WTC11 (cell line): ENCODE data around the gene DMRTA2.

Experiments
- ARID4B ChIP-seq: sonication (generic); formaldehyde crosslinking; IDR thresholded peaks from 2 replicates; pipeline ENCODE4 v1.8.0; 2023; ENCODE audit warnings: missing genetic modification reagents, mild to moderate bottlenecking, borderline replicate concordance
- ATF2 ChIP-seq: sonication (generic); formaldehyde crosslinking; IDR thresholded peaks from 2 replicates; pipeline ENCODE4 v1.8.1; 2022; ENCODE audit warnings: low read depth, missing genetic modification reagents, borderline replicate concordance
- CBFB ChIP-seq: sonication (generic); formaldehyde crosslinking; IDR thresholded peaks from 2 replicates; pipeline ENCODE4 v1.8.1; 2022; ENCODE audit warnings: mild to moderate bottlenecking, low read depth, missing genetic modification reagents
- CREB1 ChIP-seq: sonication (generic); formaldehyde crosslinking; IDR thresholded peaks from 2 replicates; pipeline ENCODE4 v1.8.0; 2023; ENCODE audit warnings: mild to moderate bottlenecking, missing genetic modification reagents
- CTCF ChIP-seq: fragments of 200-600 bp; IDR thresholded peaks from 2 replicates; pipeline ENCODE4 v1.8.0; 2022; ENCODE audit warnings: antibody characterized with exemption
- ESRRA ChIP-seq: sonication (generic); formaldehyde crosslinking; IDR thresholded peaks from 2 replicates; pipeline ENCODE4 v1.8.1; 2022; ENCODE audit warnings: mild to moderate bottlenecking, missing genetic modification reagents, borderline replicate concordance
- FOXP4 ChIP-seq: sonication (generic); formaldehyde crosslinking; IDR thresholded peaks from 2 replicates; pipeline ENCODE4 v1.8.0; 2022; ENCODE audit warnings: mild to moderate bottlenecking, missing genetic modification reagents
- GABPB1 ChIP-seq: sonication (generic); formaldehyde crosslinking; IDR thresholded peaks from 2 replicates; pipeline ENCODE4 v1.8.1; 2023; ENCODE audit warnings: mild to moderate bottlenecking, missing genetic modification reagents
- MYBL2 ChIP-seq: sonication (generic); formaldehyde crosslinking; IDR thresholded peaks from 2 replicates; pipeline ENCODE4 v1.8.1; 2023; ENCODE audit warnings: mild to moderate bottlenecking, moderate library complexity, missing genetic modification reagents
- NFE2L1 ChIP-seq: sonication (generic); formaldehyde crosslinking; IDR thresholded peaks from 2 replicates; pipeline ENCODE4 v1.8.1; 2023; ENCODE audit warnings: missing genetic modification reagents
- TP53 ChIP-seq: sonication (generic); formaldehyde crosslinking; IDR thresholded peaks from 2 replicates; pipeline ENCODE4 v1.8.1; 2023; ENCODE audit warnings: mild to moderate bottlenecking, missing genetic modification reagents
- USF1 ChIP-seq: sonication (generic); formaldehyde crosslinking; IDR thresholded peaks from 2 replicates; pipeline ENCODE4 v1.8.0; 2022; ENCODE audit warnings: mild to moderate bottlenecking, missing genetic modification reagents
- USF2 ChIP-seq: sonication (generic); formaldehyde crosslinking; IDR thresholded peaks from 2 replicates; pipeline ENCODE4 v1.8.1; 2023; ENCODE audit warnings: mild to moderate bottlenecking, missing genetic modification reagents, moderate library complexity
- ZNF232 ChIP-seq: sonication (generic); formaldehyde crosslinking; IDR thresholded peaks from 2 replicates; pipeline ENCODE4 v1.8.0; 2022; ENCODE audit warnings: mild to moderate bottlenecking, missing genetic modification reagents

GRCh38 chr1:50417946-50418599 lies 5.2 kb downstream of the DMRTA2 start:
- TF ChIP-seq CTCF (no peak), NFE2L1 (no peak), CBFB (CRISPR knock-in tag) (no peak), GABPB1 (CRISPR knock-in tag) (no peak), ZNF232 (CRISPR knock-in tag) (no peak), ARID4B (CRISPR knock-in tag) (no peak), TP53 (no peak), CREB1 (CRISPR knock-in tag) (no peak), ESRRA (CRISPR knock-in tag) (no peak), MYBL2 (no peak), FOXP4 (CRISPR knock-in tag) (no peak), ATF2 (no peak), USF2 (CRISPR knock-in tag) (no peak), USF1 (CRISPR knock-in tag) (no peak)
